Suprapubic skin (tissue), 3 donors: ENCODE data around the gene CFAP99.

Experiments
- POLR2AphosphoS5 ChIP-seq, 3 donors: sonication (generic); formaldehyde crosslinking; IDR thresholded peaks; one replicate each; pipeline ENCODE4 v1.6.1; 2017; ENCODE audit warnings: antibody characterized with exemption in 3 of 3
- TF ChIP-seq, protein P1 (sequence below), 2 donors: fragments of 200-600 bp in 1 of 2; fragments of 450-650 bp in 1 of 2; sonication (generic) in 1 of 2; IDR thresholded peaks; one replicate each; pipeline ENCODE4 v1.5.1; 2016 to 2019; ENCODE audit warnings: antibody characterized with exemption in 2 of 2, mild to moderate bottlenecking in 1 of 2, moderate library complexity in 1 of 2

DNA sequence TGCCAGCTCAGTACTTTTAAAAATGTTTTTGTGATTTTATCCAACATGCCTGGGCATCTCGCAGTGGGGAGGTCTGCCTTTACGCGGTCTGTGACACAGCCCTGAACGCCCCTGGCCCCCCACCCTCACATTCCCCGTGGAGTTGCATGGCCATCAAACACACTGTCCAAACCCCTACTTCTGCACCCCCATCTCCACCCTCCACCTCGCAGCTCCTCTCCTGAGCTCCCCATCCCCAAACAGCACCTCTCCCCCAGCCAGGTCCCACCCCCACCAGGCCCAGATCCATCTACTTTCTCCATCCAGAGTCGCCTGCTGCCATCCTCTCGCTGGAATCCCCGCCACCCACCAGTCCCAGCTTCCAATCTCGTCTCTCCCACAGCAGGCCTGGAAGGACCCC is 9.8 kb upstream of the CFAP99 start:
- TF ChIP-seq, protein P1, sequence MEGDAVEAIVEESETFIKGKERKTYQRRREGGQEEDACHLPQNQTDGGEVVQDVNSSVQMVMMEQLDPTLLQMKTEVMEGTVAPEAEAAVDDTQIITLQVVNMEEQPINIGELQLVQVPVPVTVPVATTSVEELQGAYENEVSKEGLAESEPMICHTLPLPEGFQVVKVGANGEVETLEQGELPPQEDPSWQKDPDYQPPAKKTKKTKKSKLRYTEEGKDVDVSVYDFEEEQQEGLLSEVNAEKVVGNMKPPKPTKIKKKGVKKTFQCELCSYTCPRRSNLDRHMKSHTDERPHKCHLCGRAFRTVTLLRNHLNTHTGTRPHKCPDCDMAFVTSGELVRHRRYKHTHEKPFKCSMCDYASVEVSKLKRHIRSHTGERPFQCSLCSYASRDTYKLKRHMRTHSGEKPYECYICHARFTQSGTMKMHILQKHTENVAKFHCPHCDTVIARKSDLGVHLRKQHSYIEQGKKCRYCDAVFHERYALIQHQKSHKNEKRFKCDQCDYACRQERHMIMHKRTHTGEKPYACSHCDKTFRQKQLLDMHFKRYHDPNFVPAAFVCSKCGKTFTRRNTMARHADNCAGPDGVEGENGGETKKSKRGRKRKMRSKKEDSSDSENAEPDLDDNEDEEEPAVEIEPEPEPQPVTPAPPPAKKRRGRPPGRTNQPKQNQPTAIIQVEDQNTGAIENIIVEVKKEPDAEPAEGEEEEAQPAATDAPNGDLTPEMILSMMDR (IDR thresholded peaks at IDR 0.05), result no peak
- TF ChIP-seq POLR2AphosphoS5 (IDR thresholded peaks at IDR 0.05), result no peak
